Kasumi-1 (cell line): ENCODE data around the gene CFAP299.
"Not testable (repeated sequence)": the region's sequence is repeated elsewhere in the genome, so short reads cannot be mapped to it uniquely, and the experiment has no call there.

Experiments used
- DNase-seq, 2 experiments: peaks; one replicate each; lab custom pipeline; 2025; lab: John Stamatoyannopoulos, UW

The CFAP299 gene

DNA sequence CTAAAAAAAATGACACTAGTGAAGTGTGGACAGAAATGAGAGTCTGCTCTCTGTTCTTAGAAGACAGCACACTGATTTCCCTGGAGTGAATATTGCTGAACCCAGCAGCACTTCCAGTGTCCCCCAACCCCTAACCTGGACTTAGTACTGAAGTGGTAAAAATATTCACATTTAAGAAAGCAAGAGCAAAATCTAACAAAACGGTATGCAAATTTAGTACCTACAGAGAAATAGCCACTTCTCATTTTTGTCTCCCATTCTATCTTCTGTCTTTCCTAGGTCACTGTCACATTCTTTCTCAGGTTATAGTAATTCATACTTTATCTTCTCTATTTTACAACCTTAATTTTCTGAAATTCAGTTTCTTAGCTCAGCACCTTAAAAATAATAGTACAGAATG lies 274.7 kb downstream of the CFAP299 start:
- no peak for DNase-seq

DNA sequence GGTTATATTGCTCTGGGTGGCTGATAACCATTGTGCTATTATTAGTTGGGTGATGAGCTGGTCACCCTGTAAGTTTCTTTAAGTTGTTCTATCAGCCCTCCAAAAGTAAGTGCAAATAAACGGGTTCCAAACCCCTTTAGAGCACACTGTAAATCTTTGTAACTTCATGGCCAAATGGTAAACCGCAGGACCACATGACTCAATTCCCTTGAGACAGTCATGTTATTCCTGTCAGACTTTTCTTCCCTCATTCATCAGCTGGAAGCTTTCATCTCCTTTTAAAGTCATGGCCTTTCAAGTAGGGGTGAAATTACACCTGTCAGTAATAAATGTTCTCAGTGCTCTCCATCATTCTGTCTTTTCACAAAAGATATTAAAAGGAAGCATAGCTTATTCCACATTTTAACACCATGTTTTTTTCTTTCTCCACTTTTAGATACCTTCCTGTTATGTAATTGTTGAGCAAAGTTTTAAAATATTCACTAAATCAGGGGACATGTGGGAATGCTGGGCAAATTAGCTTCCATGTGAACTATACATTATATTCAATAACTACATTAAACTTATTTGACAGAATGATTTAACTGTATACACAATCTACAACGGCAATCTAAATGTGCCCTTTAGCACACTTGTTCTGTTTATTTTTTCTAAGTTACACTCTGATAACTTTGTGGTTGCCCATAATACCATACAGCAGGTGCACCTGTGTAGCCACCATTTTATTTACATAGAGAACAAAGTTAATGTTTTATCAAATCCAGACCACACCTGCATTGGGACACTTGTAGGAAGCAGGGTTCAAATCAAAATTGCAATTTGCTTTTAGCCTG lies 275.5 kb downstream of the CFAP299 start:
- no peak for DNase-seq

DNA sequence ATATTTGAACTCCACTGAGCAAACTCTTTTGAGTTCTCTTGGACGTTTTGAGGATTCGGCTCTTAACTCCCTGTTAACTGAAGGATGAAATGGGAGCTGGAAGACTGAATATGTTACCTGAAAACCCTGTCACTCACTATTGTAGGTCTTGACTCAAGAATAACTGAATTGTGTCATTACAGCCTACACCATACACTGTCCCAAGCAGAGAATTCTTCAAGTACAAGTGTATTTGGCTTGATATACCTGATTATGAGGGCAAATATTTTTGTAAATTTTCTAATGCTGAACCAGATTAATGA lies 276.1 kb downstream of the CFAP299 start:
- no peak for DNase-seq

DNA sequence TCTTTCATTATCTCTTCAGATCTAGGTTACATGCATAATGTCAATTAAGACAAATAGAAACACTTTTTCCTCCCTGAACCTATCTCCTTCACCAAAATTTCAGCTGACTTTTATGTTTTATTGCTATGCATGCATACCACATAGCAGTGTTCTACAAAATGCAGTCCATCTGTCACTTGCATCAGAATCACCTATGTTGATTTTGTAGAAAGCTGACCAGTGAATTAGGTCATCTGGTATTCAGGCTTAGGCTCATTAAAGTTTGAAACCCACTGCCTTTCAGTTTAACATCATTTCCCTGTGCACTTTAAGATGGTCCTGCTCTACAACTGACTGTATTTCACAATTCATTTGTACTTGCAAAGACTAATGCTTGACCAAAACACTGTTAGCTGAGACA lies 277.9 kb downstream of the CFAP299 start:
- no peak for DNase-seq

DNA sequence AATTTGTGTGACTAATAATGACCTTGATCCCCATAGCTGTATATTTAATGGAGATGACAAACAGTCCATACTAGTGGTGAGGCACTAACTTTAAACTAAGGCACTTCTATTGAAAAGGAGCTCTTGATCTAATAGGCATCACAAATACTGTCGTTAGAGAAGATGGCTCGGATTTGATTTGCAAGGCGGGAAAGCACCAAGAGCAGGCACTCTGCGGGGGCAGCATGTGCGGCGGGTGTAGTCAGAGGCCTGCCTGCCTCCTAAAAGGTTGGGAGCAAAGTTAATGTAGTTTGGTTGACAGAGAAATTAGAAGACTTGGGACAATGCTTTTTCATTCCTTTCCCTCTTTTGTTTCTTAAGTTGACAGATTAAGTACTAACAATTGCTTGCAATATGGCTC lies 278.8 kb downstream of the CFAP299 start:
- no peak for DNase-seq

DNA sequence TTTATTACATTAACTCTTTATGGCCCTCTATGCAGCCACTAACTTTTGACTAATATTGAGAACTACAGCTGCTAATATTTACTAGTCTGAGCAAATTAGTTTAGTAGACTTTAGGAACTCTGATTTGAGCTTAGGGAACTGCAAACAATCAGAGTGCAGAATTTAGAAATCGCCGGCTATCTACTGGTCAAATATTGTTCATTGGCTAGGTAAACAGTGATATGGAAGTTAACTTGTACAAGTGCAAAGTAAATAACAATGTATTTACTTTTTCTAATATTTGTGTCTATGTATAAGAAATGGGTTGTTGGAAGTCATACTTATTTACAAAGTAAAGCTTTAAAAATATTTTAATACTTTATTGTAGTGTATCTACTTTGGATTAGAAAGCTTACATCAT lies 279.6 kb downstream of the CFAP299 start:
- no peak for DNase-seq

DNA sequence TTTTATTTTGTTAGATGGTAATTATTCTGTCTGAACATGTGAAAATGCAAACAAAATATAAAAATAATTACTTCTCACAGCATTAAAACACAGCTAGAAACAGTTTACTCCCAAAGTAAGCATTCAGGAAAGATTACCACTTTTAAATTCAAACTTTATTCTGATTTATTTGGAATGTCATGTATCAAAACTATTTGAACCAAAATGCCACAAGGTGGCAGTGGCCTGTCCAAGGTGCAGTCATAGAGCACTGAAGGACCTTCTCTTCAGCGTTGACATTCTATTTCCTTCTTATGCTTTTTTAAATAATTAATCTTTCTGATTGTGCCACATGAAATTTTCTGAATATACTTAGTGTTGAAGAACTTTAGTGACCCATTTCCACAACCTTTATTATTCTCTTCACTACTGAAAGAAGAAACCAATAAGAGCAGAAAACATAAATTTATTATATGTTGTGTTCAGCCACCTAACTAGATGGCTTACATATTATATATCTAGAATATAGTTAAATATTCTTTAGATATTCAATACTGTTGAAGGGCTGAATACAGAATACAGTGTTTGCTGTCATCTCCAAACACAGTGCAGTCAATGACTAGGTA lies 283.6 kb downstream of the CFAP299 start:
- DNase-seq, result peak; percentile 20 to 29

DNA sequence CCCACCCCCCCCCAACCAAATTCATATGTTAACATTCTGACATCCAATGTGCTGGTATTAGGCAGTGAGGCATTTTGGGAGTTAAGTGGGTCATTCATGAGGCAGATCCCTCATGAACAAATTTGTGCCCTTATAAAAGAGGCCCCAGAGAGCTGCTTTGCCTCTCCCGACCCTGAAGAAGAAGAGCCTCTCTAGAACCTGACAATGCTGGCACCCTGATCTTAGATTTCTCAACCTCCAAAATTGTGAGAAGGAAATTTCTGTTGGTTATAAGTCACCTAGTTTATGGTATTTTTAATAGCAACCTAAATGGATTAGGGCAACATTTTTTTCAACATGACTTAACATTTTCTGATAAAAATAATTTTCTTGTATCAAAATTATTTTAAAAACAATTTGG lies 296.3 kb downstream of the CFAP299 start:
- DNase-seq, result no peak

DNA sequence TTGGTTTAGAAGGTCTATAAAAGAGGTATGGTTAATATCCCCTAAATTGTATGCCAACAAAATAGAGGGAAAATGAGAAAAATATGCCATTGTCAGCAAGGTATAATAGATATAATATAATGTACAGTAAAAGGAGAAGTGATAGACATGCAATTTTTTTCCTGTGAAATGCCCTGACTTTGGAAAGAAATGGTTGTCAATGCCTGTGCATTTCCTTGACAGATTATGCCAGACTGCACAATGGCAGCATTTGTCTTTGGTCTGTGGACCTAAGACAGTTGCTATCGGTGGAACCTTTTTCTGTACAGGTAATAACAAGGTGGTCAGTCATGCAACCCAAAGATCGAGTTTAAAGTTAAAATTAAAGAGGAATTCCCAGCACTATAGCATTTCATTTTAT lies 301.7 kb downstream of the CFAP299 start:
- DNase-seq, result no peak

DNA sequence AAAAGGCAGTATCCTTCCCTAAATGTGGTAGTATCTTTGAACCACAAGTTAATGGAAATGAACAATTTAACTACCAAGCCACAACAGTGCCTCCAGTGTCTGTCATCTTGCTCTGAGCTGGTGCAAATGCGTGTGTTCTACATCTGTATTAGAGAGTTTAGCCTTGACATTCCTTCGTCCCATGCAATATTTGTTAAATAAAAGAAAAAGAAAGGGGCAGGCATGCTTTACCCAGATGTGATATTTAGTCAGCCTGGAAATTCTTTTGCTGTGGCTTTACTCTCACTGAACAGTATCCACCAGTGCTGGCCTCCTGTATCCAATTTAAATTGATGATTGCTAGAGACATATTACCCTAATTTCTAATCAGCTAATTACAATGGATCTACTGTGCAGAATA lies 310.5 kb downstream of the CFAP299 start:
- no peak for DNase-seq

DNA sequence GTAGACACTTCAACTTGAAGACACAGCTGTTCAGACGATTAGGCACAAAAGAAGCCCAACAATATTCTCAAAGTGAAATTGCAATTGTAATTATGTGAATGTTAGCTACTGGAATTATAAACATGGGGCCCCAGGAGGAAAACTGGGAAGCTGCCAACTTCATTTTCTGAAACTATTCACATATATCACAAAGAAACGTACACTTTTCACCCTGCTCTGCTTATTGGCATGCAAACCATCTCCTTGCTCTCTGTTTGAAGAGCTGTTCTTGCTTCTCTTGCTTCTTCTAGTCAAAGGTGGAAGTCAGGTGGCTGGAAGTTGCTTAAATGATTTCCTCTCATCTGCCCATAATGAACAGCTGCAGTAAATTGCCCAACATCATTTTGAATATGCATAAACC lies 320.1 kb downstream of the CFAP299 start:
- DNase-seq, result no peak

DNA sequence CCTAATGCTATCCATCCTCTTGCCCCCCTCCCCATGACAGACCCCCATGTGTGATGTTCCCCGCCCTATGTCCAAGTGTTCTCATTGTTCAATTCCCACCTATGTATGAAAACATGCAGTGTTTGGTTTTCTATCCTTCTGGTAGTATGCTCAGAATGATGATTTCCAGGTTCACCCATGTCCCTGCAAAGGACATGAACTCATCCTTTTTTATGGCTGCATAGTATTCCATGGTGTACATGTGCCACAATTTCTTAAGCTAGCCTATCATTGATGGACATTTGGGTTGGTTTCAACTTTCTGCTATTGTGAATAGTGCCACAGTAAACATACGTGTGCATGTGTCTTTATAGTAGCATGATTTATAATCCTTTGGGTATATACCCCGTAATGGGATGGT lies 334.6 kb downstream of the CFAP299 start:
- DNase-seq, result not testable (repeated sequence)

DNA sequence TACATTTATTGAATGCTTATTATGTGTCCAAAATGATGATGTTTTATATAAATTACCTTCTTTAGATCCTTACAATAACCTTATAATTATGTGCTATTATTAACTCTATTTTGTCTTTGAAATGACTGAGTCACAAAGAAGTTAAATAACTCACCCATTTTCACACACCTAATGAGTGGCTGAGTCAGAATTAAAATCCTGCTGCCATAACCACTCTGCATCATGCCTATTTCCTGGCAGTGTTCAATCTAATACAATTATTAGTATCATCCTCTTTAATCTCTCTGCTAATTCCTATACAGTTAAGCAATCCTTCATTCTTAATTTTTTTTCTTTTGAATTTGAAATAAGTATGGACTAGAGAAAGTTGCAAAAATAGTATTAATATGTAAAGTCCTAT lies 342.9 kb downstream of the CFAP299 start:
- DNase-seq, result no peak

DNA sequence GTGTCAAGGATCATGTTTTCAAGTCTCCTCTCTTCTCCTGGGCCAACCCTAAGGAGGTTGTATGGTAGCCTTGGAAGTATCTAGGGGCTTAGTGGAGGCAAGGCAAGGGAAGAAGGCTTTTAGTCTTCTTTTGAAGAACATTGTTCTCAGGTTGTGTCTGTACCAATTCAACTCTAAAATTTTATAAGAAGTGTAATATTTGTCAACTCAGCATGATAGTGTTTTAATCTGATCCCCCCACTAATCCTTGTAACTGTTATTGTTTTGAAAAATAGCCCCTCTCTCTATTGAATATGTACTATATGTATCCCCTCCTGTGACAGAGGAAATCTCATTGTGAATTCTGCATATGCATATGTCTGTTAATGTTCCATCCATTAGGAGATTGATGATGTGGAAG lies 345.4 kb downstream of the CFAP299 start:
- DNase-seq, result no peak

DNA sequence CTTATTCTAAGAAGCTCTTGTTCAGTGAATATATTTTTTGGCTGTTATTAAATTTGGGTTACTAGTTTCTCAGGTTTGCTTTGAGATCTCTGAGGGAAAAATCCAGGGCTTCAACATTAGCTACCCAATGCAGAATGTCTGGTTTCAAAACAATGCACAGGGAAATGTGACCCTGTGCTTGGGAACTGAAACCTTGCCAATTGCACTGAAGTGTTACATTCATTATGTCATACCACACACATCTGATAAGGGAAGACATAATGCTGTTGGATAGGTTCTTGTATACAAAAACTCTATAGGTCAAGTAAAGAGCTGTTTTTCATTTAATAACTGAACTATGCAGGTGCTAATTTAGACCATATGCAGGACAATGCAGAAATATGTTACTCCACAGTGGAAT lies 349.7 kb downstream of the CFAP299 start:
- no peak for DNase-seq

DNA sequence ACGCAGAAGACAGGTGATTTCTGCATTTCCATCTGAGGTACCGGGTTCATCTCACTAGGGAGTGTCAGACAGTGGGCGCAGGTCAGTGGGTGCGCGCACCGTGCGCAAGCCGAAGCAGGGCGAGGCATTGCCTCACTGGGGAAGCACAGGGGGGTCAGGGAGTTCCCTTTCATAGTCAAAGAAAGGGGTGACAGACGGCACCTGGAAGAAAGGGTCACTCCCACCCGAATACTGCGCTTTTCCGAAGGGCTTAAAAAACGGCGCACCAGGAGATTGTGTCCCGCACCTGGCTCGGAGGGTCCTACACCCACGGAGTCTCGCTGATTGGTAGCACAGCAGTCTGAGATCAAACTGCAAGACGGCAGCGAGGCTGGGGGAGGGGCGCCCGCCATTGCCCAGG lies 352.2 kb downstream of the CFAP299 start:
- not testable (repeated sequence) for DNase-seq

DNA sequence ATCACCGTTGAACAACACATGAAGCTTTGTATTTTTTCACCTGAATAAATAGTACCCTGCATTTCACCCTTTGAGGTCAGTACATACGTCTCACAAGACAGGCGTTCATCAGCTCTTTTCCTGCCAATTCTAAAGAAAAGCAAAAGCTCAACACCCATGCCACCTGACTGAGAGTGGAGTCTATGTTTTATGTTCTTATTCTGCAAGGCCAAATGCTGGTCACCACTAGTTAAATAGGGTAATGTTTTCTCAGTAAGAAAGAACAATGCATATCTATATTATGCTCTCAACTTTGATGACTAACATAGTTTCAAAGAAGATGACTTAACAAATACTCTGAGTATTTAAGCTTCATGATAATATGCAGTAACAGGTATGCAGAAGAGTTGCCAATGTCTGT lies 358.6 kb downstream of the CFAP299 start:
- DNase-seq, result no peak

DNA sequence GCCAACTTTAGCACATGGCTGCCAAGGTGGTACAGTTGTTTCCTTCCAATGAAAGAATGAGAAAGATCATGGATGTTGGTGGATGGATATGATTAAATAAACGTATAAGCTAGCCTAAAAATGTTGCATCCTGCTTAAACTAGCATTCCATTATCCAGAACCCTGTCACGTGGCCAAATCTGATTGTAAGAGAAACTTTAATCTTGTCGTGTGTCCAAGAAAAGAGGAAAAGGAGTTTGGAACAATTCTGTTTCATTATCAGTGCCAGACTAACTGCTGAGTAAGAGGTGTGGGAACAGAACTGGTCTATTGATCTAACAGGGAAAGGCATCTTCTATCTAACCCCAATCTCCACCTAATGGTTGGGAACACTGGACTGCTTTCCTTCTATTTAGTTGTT lies 369.8 kb downstream of the CFAP299 start:
- DNase-seq, result no peak

DNA sequence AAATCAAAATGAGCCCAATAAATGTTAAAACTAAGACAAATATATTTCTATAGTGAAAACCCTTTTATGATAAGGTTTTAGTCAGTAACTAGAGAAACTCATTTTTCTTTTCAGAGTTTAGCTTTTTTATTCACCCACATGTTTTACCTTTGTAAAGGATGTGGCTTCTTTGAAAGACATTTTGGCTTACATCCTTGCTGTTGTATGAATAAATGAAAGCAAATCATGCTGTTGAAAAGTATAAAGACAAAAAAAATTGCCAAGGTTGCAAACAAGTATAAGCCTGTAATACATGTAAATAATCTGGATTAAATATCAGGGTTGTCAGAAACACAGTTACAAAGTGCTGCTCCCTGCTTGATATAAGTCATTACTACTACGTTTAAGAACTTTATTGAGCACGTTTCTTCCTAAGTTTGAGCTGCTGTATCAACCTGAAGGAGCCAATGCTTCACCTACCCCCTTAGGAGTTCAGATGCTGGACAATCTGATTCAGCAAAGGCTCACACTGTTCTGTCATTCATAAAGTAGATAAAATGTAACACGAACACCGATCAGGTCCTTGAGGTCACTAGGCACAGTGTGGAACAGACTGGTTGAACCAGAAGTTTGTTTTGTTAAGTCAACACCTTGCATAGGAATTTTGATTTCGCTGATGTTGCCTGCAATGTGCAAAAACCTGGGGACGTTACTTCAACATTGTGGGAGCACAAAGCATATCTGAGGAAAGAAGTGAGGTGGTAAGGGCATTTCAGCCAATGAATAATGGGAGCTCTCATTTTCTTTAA lies 373.7 kb downstream of the CFAP299 start:
- no peak for DNase-seq

DNA sequence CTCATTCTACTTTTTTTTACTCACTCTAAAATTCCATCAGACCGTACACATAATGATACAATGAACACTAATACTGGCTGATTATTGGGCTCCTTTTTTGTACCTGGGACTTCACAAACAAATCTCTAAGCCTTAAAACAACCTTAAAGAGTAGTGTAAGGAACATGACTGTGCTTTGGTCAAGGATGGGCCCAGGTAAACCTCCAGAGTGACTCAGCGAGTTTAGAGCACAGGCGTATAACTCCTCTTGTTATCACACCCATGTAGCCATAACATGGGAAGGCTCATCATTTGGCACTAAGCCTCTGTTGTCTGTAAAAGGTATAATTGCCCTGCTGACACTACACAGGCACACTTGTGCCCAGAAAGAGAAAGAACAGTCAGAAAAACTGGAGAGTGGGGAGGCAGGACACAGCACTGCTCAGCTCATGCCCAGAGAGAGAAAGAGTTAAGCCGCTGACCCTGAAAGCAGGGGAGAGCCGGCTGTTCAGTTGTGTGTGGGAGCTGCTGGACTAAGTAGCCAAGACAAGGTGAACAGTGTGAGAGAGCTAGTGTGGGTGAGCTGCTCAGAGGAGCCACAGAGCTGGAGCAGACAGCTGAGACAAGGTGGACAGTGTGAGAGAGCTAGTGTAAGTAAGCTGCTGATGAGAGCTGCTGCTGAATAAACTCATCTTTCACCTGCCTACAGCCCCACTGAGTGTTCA lies 375.4 kb downstream of the CFAP299 start:
- DNase-seq, result no peak

DNA sequence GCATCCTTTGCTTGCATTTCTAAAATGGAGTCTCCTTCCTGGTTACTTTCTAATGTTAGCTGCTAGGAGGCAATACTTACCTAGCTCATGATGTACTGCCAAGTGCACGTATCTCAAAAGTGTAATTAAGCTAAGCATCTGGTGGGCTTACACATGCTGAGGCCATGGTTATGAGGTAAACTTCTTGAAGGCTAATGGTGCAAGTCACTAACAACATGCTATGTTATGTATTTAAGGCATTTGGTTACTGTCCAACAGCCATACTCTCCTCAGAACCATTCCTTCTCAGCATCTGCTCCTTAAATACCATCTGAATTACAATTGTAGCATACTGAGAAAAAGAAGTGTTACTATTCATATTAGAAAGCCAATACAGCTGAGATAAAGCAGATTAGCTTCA lies 376.4 kb downstream of the CFAP299 start:
- DNase-seq, result no peak

DNA sequence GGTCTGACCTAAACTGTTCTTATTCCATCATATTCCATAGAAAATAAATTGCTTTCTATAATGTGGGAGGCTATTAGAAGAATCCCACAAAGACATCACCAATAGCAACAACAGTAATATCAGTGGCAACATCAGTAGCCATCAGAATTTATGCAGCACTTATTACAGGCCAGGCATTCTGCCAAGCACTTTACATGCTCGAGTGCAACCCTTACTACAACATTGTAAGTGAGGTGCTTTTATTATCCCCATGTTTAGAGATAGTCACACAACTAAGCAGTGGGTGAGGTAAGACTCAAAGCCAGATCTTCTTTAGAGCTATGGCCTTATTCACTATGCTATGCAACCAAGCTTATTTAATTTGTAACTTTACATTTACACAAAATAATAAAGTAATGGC lies 377.9 kb downstream of the CFAP299 start:
- no peak for DNase-seq

DNA sequence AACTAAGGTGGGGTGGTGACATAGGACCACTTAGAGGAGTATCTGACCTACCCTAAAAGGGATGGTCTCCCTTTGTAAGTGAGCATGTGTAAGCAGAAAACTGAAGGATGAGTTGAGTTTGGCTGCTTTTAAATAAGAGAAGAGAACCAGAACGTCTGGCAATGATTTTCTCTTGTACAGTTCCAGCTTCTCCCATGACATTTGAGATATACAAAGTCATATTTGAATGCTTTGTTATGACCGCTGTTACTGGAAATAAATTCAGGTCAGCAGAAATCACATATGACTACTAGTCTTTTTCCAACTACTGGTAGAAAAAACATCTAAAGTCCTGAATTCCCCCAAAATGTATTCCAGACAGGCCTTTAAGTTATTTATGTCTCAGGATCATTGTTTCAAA lies 381.7 kb downstream of the CFAP299 start:
- no peak for DNase-seq
